Stimulated activated naive CD8-positive, alpha-beta T cell treated with anti-CD3 and anti-CD28 coated beads, Interleukin-15, Interleukin-2, amounts not matched to agents 100 ng/mL and 50 ng/mL, for 24 hours (primary cell): ENCODE data around the gene GJC3.
"Not testable (repeated sequence)": the region's sequence is repeated elsewhere in the genome, so short reads cannot be mapped to it uniquely, and the experiment has no call there.

ENCODE experiments used
- H3K27ac Mint-ChIP-seq: one replicate; pipeline ENCODE4 v1.8.0; 2021; ENCODE audit warnings: mild to moderate bottlenecking, mixed read lengths
- H3K27me3 Mint-ChIP-seq: one replicate; pipeline ENCODE4 v1.8.0; 2021; ENCODE audit warnings: mixed read lengths
- H3K36me3 Mint-ChIP-seq: one replicate; pipeline ENCODE4 v1.8.0; 2021; ENCODE audit warnings: low read depth, mixed read lengths
- H3K4me1 Mint-ChIP-seq: one replicate; pipeline ENCODE4 v1.8.0; 2021; ENCODE audit warnings: low read depth, mixed read lengths
- H3K4me3 Mint-ChIP-seq: one replicate; pipeline ENCODE4 v1.8.0; 2021; ENCODE audit warnings: mild to moderate bottlenecking, mixed read lengths
- H3K9me3 Mint-ChIP-seq: one replicate; pipeline ENCODE4 v1.8.0; 2021; ENCODE audit warnings: mixed read lengths

The GJC3 gene, protein sequence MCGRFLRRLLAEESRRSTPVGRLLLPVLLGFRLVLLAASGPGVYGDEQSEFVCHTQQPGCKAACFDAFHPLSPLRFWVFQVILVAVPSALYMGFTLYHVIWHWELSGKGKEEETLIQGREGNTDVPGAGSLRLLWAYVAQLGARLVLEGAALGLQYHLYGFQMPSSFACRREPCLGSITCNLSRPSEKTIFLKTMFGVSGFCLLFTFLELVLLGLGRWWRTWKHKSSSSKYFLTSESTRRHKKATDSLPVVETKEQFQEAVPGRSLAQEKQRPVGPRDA

DNA sequence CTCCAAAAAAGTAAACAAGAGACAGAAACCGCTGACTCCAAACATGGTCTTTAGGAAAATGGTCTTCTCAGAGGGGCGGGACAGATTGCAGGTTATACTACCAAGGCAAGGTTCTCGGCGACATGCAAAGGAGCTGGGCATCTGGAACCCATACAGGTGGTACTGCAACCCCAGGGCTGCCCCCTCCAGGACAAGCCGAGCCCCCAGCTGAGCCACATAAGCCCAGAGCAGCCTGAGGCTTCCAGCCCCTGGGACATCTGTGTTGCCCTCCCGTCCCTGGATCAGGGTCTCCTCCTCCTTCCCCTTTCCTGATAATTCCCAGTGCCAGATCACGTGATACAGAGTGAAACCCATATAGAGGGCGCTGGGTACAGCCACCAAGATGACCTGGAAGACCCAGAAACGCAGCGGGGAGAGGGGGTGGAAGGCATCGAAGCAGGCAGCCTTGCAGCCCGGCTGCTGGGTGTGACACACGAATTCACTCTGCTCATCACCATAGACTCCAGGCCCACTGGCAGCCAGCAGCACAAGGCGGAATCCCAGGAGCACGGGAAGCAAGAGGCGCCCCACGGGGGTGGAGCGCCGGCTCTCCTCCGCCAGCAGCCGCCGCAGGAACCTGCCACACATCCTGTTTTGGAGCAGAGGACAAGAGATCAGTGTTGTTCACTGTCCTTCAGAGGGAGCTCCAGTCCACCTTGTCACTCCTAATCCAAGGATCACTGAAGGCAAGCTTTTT, at the start of gene GJC3:
TSS of gene GJC3 (minus strand) at position 627 of the 736 bp plus-strand sequence. CDS start at position 627, 0 bp downstream.
- H3K4me3 Mint-ChIP-seq, result peak within 1 kb of the TSS; percentile 64
- peaks cover 24% of the 10 kb centered on the region for H3K4me1 Mint-ChIP-seq
- no peaks in the 10 kb centered on the region for H3K9me3 Mint-ChIP-seq
- H3K27ac Mint-ChIP-seq, result peak within 1 kb of the TSS; percentile 76
- H3K27me3 Mint-ChIP-seq, result peaks cover 27% of the 10 kb centered on the region
- H3K36me3 Mint-ChIP-seq, result no peaks in the 10 kb centered on the region

DNA sequence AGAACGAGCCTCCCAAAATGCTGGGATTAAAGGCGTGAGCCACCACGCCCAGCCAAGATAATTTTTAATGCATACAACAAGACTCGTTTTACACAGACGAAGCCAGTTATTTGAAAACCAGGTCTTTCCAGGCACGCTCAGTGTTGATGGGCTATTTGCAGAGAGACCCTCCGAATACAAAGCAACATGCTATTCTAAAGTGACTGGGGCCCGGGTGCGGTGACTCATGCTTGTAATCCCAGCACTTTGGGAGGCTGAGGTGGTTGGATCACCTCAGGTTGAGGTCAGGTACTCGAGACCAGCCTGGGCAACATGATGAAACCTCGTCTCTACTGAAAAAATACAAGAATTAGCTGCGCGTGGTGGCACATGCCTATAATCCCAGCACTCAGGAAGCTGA, 47.2 kb upstream of the GJC3 start:
- H3K4me3 Mint-ChIP-seq, result no peak overlapping the region
- H3K27ac Mint-ChIP-seq, result no peak overlapping the region
- H3K27me3 Mint-ChIP-seq, result peaks cover 11% of the 10 kb centered on the region
- H3K36me3 Mint-ChIP-seq, result no peaks in the 10 kb centered on the region
- H3K9me3 Mint-ChIP-seq, result no peaks in the 10 kb centered on the region
- H3K4me1 Mint-ChIP-seq, result peaks cover 8% of the 10 kb centered on the region

DNA sequence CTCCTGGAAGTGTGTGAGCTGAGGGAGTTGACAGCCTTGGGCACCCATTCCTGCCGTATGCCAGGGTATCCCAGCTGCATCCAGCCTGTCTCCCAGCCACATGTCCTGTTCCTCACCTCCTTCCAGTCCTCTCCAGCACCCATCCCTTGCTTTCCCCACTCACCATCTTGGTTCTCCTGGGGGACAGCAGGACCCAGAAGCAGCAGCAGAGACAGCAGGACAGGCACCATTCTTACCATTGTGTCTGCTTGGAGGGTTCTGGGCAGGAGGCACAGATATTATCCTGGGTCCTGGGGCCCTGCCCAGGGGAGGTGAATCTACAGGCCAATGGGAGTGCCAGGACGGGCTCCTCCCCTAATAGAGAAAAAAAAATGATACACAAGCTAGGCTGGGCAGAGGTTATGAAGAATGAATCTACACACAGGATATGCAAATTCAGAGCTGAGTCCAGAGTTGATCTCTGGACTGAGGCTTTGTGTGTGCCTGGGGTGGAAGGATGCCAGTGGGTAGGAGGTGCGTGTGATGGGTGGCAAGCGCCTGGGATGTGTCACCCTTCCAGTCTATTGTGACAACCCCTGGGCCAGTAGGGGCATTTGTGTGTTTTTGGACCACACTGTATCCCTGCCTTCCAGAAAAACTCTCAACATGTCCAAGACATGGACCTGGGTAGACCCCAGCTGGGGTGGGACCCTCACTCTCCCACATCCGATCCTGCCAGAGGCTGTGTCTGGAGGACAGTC, 46.5 kb upstream of the GJC3 start, which contains the start of gene AZGP1:
TSS of gene AZGP1 (minus strand) at position 250 of the 740 bp plus-strand sequence. CDS start at position 239, 11 bp downstream.
- Mint-ChIP-seq H3K4me1 (peaks cover 8% of the 10 kb centered on the region), H3K27ac (no peak within 1 kb of the TSS), H3K9me3 (no peaks in the 10 kb centered on the region), H3K4me3 (no peak within 1 kb of the TSS), H3K27me3 (peaks cover 11% of the 10 kb centered on the region), H3K36me3 (no peaks in the 10 kb centered on the region)

DNA sequence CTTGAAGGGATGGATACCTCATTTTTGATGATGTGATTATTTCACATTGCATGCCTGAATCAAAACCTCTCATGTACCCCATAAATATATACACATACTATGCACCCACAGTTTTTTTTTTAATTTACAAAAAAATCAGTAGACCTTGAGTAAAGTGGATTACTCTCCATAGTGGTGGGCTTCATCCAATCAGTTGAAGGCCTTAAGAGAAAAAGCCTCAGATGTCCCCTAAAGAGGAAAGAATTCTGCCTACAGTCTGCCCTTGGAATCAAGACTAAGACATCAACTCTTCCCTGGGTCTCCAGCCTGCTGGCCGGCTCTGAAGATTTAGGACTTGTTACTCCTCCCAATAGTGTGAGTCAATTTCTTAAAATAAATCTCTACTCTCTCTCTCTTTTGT, 45.3 kb upstream of the GJC3 start:
- Mint-ChIP-seq H3K36me3 (no peaks in the 10 kb centered on the region), H3K27me3 (peaks cover 11% of the 10 kb centered on the region), H3K4me1 (no peaks in the 10 kb centered on the region), H3K27ac (no peak overlapping the region), H3K9me3 (no peaks in the 10 kb centered on the region), H3K4me3 (no peak overlapping the region)

DNA sequence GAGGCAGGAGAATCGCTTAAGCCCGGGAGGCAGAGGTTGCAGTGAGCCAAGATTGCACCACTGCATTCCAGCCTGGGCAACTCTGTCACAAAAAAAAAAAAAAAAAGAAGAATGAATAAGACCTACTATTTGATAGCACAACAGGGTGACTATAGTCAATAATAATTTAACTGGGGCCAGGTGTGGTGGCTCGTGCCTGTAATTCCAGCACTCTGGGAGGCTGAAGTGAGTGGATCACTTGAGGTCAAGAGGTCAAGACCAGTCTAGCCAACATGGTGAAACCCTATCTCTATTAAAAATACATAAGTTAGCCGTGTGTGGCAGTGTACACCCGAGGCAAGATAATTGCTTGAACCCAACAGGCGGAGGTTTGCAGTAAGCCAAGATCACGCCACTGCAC, 44.4 kb upstream of the GJC3 start:
- not testable (repeated sequence) for H3K9me3 Mint-ChIP-seq, H3K4me1 Mint-ChIP-seq, H3K36me3 Mint-ChIP-seq, H3K27ac Mint-ChIP-seq, H3K4me3 Mint-ChIP-seq
- peaks cover 11% of the 10 kb centered on the region for H3K27me3 Mint-ChIP-seq

DNA sequence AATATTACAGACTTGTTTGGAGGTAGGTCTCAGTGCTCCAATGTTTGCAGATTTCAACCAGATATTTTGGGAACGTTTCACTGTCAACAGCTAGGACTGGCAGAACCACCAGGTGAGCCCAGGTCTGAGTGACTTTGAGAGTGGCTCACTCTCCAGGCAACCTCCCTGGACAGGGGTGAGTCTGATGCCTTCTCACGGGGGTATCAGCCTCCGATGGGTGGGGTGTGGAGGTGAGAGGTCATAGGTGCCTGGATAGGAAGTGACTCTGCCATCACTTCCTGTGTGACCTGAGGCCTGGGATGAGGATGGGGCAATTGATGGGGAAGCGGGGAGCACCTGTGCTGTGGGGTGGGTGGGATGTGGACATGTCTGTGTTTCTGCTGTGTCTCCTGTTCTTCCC, 41.8 kb upstream of the GJC3 start:
- no peaks in the 10 kb centered on the region for H3K4me1 Mint-ChIP-seq

DNA sequence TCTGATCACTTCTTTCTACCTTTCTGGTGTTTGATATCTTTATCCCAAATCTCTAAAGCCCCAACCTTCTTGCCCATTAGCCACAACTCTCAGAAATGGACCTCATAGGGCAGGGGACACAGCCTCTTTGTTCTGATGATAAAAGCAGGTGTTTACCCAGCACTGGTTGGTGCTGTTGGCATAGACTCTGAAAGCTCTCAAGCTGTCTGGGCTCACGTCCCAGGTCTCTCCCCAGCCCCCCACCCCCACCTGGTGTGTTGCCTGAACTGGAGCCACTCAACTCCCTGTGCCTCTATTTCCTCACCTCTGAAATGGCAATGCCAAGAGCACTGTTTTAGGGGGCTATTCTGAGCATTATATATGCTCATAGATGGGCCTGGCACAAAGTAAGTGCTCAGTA, 40.4 kb upstream of the GJC3 start:
- not testable (repeated sequence) for H3K36me3 Mint-ChIP-seq, H3K27ac Mint-ChIP-seq, H3K4me1 Mint-ChIP-seq, H3K4me3 Mint-ChIP-seq, H3K9me3 Mint-ChIP-seq
- peaks cover 25% of the 10 kb centered on the region for H3K27me3 Mint-ChIP-seq

More for the DNA sequence above, 41.8 kb upstream of the GJC3 start:
- Mint-ChIP-seq H3K27ac (no peak overlapping the region), H3K27me3 (peaks cover 20% of the 10 kb centered on the region), H3K36me3 (no peaks in the 10 kb centered on the region), H3K4me3 (no peak overlapping the region), H3K9me3 (no peaks in the 10 kb centered on the region)

DNA sequence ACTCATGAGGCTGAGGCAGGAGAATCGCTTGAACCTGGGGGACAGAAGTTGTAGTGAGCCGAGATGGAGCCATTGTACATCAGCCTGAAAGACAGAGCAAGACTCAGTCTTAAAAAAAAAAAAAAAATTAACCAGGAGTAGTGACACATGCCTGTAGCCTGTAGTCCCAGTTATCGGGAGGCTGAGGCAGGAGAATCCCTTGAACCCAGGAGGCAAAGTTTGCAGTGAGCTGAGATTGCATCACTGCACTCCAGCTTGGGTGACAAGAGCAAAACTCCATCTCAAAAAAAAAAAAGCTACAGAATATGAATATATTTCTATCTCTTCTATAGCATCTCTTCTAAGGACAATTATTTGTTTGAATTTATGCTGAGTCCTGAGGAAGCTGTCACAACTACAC, 39.9 kb upstream of the GJC3 start:
- Mint-ChIP-seq H3K36me3 (no peaks in the 10 kb centered on the region), H3K4me1 (no peaks in the 10 kb centered on the region), H3K4me3 (no peak overlapping the region), H3K27ac (no peak overlapping the region), H3K9me3 (no peaks in the 10 kb centered on the region), H3K27me3 (peaks cover 30% of the 10 kb centered on the region)

DNA sequence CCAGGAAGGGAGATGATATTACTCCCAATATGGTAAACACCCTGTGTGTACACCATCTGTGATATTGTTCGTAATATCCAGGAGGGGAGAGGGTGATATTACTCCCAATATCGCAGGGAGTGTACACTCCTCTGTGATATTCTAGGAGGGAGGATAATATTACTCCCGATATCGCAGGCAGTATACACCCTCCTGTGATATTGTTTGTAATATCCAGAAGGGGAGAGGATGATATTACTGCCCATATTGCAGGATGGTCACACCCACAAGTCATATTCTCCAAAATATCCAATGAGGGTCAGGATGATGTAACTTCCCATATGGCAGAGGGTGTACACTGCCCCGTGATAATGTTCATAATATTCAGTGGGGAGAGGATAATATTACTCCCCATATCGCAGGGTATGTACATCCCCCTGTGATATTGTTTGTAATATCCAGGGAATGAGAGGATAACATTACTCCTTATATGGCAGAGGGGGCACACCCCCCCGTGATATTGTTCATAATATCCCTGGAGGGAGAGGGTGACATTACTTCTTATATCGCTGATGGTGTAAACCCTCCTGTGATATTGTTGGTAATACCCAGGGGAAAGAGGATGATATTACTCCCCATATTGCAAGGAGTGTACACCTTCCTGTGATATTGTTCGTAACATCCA, 29.3 kb upstream of the GJC3 start:
- peaks cover 5% of the 10 kb centered on the region for H3K4me1 Mint-ChIP-seq
- no peak overlapping the region for H3K27ac Mint-ChIP-seq
- no peaks in the 10 kb centered on the region for H3K36me3 Mint-ChIP-seq
- no peak overlapping the region for H3K4me3 Mint-ChIP-seq
- no peaks in the 10 kb centered on the region for H3K9me3 Mint-ChIP-seq
- peaks cover 39% of the 10 kb centered on the region for H3K27me3 Mint-ChIP-seq

DNA sequence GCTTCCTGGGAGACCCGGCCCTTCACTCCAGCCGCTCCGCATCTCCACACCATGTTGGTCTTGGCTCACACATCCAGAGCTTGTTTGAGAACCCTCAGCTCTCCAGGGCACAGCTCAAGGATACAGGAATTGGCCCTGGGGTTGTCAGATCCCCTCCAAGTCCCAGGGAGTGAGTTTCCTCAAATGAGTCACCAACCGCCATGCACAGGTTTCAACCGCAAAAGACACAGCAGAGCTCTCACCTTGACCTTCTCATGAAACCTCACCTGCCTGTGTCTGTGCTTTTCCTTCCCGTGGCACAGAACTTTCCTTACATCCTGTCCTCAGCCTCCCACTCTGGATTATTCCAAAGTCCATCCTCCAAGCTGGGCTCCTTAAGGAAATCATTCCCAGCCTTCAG, 25.8 kb upstream of the GJC3 start:
- H3K9me3 Mint-ChIP-seq, result peaks cover 6% of the 10 kb centered on the region
- H3K27ac Mint-ChIP-seq, result no peak overlapping the region
- H3K4me3 Mint-ChIP-seq, result no peak overlapping the region
- peaks cover 5% of the 10 kb centered on the region for H3K4me1 Mint-ChIP-seq
- peaks cover 17% of the 10 kb centered on the region for H3K27me3 Mint-ChIP-seq
- H3K36me3 Mint-ChIP-seq, result no peaks in the 10 kb centered on the region

DNA sequence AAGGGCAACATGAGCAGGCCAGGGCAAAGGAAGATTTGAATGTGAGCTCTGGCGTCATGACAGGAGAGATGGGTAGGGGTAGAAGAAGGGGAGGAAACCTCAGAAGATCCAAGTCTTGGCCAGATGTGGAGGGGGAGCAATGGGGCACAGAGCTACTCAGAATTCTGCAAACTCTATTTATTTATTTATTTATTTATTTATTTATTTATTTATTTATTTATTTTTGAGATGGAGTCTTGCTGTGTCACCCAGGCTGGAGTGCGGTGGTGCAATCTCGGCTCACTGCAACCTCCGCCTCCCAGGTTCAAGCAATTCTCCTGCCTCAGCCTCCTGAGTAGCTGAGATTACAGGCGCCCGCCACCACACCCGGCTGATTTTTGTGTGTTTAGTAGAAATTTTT, 25.2 kb upstream of the GJC3 start:
- peaks cover 21% of the 10 kb centered on the region for H3K27me3 Mint-ChIP-seq
- not testable (repeated sequence) for H3K4me3 Mint-ChIP-seq, H3K36me3 Mint-ChIP-seq, H3K4me1 Mint-ChIP-seq, H3K9me3 Mint-ChIP-seq, H3K27ac Mint-ChIP-seq

DNA sequence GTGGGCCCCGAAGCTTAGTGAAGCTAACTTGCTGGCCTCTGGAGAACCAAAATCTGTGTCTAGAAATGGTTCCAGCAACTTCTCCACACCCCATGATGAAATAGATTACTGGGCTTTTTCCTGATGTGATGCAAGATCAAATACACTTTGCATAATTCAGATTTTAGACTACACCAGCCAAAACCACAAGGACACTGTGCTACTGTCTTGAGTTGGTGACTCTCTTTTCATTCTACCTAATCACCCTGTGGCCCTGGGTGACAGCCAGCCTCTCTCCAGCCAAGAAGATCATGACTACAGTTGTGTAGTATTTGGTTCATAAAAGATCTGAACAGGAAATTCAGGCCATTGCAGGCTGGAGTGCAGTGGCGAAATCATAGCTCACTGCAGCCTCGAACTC, 24.2 kb upstream of the GJC3 start:
- no peaks in the 10 kb centered on the region for H3K36me3 Mint-ChIP-seq
- H3K27me3 Mint-ChIP-seq, result peaks cover 15% of the 10 kb centered on the region
- peak overlapping the region; percentile 48 for H3K27ac Mint-ChIP-seq
- peaks cover 5% of the 10 kb centered on the region for H3K4me1 Mint-ChIP-seq
- H3K4me3 Mint-ChIP-seq, result no peak overlapping the region
- H3K9me3 Mint-ChIP-seq, result peaks cover 6% of the 10 kb centered on the region

DNA sequence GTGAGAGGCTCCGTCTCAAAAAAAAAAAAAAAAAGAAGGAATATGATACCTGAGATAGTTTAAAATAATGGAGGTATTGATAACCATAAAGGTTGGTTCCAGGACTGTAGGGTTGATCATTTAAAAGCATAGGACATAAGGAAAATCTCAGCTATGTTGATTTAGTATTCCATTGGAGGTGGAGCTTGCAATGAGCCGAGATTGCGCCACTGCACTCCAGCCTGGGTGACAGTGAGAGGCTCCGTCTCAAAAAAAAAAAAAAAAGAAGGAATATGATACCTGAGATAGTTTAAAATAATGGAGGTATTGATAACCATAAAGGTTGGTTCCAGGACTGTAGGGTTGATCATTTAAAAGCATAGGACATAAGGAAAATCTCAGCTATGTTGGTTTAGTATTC, 23.2 kb upstream of the GJC3 start:
- H3K27ac Mint-ChIP-seq, H3K4me1 Mint-ChIP-seq, H3K4me3 Mint-ChIP-seq, H3K36me3 Mint-ChIP-seq, H3K9me3 Mint-ChIP-seq: not testable (repeated sequence)
- peaks cover 15% of the 10 kb centered on the region for H3K27me3 Mint-ChIP-seq

DNA sequence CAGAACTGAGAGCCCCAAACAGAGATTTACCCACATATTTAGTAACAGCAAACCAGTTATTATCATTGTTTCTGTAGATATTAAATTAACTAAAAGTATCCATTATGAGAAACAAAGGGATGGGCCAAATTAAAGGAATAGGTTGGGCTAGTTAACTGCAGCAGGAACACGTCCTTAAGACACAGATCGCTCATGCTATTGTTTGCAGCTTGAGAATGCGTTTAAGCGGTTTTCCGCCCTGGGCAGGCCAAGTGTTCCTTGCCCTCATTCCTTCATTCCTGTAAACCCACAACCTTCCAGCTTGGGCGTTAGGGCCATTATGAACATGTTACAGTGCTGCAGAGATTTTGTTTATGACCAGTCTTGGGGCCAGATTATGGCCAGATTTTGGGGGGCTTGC, 21.4 kb upstream of the GJC3 start:
- H3K27ac Mint-ChIP-seq, H3K4me3 Mint-ChIP-seq, H3K9me3 Mint-ChIP-seq, H3K4me1 Mint-ChIP-seq, H3K27me3 Mint-ChIP-seq, H3K36me3 Mint-ChIP-seq: not testable (repeated sequence)
